CD4-positive, alpha-beta T cell treated with Interleukin-4 for 1 hour (primary cell): ENCODE data around the gene TLE5.
"Not testable (repeated sequence)": the region's sequence is repeated elsewhere in the genome, so short reads cannot be mapped to it uniquely, and the experiment has no call there.

ENCODE experiments used
- DNase-seq, 2 donors: peaks; one replicate each; pipeline ENCODE4 v3.0.0-alpha.2; 2020 to 2022

The TLE5 gene

DNA sequence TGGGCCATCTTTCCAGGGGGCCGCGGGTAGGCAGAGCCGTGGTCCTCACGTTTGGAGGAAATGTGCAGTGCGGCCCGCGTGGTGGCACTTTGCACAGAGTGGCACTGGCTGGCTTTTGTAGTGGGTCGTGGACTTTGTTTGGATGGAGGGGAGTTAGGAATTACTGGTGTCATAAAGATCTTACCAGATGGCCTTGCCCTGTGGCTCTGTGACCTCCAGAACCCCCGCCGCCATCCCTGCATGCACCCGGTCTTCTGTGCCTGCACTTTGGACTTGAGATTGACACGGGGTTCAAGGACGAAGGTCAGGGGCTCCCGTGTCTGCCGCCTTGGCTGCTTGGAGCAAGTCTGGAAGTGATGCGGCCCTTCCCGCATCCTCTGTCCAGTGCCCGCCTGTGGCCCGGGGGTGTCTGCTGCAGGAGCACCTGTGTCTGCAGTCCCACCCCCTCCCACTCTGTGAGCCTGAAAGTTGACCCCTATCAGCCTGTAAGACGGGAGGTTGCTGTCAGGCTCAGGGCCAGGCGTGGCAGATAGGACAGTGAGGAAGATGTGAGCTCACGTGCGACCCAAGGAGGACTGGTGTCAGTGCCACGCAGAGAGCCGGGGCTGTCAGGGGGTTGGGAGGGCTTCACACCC, 34.1 kb upstream of the TLE5 start:
- DNase-seq = no peak

DNA sequence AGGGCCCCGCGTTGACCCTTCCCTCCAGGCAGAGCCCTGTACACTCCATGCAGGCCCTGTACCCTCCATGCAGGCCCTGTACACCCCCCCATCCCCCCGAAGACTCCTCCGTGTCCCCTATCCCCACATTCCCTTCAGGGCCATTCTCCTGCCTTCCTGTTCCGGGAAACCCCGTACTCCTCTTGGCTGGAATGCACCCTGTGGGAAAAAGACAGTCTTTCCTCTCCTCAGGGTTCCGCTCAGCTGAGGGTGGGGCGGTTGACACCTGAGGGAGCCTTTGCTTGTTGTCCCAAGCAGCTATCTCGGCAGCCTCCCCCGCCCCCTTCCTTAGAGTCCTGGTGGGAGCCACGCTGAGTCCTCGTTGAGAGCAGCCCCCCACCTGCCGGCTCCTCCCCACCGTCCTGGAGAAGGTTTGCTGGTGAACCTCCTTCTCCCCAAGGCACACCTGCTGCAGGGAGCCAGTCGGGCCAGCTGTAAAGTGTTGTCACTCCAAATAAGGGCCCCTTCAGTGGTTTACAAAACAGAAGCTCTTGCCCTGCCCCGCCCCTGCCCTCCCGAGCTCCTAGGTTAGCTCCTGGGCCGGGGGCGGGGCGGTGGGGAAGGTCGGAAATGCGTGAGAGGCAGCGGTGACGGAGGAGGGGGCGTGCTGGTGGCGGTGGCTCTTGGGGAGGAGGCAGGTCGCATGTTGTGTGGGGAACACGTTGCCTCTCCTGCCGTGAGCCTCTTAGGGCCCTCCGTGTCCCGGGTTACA, 33.3 kb upstream of the TLE5 start:
- DNase-seq = peak; percentile 66 to 80

DNA sequence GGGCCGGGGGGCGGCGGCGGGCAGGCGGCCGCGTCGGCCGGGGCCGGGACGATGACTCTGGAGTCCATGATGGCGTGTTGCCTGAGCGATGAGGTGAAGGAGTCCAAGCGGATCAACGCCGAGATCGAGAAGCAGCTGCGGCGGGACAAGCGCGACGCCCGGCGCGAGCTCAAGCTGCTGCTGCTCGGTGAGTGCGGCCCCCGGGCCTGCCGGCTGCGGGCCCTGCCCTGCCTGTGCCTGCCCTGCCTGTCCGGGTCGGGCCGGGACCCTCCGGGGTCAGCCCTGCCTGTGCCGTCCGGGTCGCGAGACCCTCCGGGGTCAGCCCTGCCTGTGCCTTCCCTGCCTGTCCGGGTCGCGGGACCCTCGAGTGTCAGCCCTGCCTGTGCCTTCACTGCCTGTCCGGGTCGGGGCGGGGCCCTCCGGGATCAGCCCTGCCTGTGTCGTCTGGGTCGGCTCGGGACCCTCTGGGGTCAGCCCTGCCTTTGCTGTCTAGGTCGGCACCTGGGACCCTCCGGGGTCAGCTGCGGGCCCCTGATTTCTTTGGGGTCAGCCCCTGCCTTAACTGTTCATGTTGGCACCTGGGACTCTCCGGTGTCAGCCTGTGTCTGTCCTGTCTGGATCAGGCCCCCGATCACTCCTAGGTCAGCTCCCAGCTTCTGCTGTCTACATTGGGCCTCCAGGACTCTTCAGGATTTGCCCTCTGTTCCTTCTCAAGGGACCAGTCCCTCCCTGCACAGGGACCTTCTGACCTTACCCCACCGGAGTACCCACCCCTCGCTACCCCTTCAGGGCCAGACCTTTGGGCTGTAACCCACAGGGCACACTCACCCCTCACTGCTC, 32.5 kb upstream of the TLE5 start:
- DNase-seq = peak; percentile 25 to 34

DNA sequence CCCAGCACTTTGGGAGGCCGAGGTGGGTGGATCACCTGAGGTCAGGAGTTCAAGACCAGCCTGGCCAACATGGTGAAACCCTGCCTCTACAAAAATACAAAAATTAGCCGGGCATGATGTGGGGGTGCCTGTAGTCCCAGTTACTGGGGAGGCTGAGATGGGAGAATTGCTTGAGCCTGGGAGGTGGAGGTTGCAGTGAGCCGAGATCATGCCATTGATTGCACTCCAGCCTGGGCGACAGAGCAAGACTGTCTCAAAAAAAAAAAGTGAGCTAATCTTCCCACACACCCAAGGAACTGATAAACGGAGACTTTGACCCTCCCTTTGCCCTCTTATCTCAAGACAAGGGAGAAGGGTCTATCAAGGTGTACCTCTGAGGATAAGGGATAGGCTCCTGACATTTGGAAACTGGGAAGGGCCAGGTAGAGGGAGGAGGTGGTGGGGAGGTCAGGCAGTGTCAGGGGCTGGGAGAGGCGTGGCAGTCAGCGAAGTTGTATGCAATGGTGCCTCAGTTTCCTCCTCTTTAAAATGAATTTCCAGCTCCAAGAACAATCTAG, 27.1 kb upstream of the TLE5 start:
- DNase-seq = not testable (repeated sequence)

DNA sequence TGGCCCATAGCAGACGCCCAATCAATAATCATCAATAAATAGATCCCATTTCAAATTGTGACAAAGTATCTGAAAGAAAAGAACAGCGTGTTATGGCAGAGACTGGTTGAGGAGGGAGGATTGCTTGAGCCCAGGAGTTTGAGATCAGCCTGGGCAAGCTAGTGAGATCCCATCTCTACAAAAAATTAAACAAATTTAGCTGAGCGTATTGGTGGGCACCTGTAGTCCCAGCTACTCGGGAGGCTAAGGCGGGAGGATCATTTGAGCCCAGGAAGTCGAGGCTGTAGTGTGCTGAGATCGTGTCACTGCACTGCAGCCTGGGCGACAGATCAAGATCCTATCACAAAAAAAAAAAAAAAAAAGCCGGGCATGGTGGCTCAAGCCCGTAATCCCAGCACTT, 25.5 kb upstream of the TLE5 start:
- DNase-seq = no peak

DNA sequence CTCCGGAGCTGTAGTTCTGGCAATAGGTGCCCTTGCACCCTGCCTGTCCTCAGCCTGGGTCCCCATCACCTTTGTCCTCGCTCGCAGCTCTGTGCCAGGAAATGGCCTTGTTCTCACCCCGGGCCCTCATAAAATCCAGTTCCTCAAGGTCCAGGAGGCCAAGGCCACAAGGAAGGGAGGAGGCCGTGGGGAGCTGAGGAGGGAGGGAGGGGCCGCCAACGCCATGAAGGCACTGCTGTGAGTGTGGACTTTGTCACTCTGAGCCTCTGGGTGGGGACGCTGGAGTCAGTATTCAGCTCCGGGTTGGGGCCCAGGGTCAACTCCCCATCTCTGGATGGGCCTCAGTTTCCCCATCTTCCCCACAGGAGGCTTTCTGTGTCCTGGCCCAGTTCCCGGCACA, 22.6 kb upstream of the TLE5 start:
- DNase-seq = no peak

DNA sequence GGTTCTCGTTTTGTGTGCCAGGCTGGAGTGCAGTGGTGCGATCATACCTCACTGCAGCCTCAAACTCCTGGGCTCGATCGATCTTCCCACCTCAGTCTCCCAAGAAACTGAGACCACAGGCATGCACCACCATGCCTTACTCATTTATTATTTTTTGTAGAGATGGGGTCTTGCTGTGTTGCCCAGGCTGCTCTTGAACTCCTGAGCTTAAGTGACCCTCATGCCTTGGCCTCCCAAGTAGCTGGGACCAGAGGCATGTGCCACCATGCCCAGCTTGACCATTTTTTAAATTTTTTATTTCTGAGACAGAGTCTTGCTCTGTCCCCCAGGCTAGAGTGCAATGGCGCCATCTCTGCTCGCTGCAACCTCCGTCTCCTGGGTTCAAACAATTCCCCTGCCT, 21.7 kb upstream of the TLE5 start:
- DNase-seq = no peak

DNA sequence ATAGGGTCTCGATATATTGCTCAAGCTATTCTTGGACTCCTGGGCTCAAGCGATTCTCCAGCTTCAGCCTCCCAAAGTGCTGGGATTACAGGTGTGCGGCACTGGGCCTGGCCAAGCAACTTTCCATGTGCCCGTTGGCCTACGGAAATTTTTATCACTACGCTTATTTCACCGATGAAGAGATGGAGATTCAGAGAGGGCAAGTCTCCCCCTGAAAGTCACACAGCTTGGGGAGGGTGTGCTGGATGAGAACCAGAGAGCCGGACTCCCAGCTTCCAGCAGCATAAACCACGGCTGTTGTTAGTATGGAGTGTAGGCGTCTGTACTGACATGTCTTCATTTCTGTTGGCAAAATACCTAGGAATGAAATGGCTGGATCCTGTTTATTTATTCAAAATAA, 20.0 kb upstream of the TLE5 start:
- DNase-seq = no peak

DNA sequence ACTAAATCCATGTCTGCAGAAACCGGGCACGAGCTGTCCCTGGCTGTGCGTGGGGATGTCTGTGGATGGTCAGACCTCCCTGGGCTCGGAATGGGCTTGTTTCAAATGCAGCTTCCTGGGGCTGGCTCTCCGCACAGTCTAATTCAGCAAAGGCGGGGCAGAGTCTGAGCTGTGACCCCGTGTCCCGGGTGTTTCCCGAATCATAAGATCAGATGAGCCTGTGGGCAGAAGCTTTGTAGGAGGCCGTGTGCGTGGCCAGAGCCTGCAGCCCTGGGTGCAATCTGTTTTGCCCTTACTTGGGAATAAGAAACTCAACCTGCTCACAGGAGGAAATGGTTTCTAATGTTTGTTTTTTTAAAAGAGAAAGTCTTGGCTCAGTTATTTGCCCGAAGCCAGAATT, 18.0 kb upstream of the TLE5 start:
- no peak for DNase-seq

DNA sequence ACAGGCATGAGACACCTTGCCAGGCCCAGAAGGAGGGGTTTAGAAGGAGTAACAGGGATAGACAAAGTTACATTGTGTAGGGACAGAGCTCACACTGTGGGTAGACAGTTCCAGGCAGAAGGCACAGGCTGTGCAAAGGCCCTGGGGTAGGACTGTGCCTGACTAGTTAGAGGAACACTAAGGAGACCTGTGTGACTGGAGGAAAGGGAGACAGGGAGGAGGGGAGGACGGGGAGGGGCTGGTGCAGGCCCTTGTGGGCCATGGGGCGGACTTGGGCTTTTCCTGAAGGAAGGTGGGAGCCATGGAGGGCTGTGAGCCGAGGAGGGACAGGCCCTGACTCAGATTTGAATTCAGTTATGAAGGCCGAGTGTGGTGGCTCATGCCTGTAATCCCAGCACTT, 17.3 kb upstream of the TLE5 start:
- no peak for DNase-seq

DNA sequence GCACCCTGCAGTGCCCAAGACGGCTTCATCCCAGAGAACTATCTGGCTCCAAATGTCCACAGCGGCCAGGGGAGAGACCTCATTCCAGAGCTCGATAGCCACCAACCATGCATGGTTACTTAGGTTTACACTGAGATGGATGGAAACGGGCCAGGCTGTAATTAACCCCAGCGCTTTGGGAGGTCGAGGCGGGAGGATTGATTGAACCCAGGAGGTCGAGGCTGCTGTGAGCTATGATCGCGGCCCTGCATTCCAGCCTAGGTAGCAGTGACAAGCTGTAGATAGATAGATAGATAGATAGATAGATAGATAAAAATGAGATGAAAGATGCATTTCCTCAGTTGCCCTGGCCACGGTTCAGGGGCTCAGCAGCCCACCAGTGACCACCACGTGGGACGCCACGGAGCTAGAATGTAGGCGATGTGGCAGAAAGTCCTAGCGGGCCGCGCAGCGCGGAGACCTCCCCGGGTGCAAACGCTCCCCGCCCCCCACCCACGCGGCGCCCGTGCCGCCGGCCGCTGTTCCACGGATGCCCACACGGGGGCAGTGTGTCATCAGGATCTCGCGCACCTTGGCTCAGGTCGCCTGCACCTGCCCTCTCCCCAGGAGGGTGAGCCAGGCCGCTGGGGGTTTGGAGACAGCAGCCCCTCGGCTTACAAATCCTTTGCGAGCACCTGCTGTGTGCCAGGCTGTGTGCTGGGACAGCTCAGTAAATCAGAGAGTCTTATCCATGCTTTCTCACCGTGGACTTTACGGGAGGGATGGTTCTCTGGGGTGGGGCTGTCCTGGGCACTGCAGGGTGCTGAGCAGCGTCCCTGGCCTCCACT, 13.5 kb upstream of the TLE5 start:
- DNase-seq = peak; percentile 74 to 76

DNA sequence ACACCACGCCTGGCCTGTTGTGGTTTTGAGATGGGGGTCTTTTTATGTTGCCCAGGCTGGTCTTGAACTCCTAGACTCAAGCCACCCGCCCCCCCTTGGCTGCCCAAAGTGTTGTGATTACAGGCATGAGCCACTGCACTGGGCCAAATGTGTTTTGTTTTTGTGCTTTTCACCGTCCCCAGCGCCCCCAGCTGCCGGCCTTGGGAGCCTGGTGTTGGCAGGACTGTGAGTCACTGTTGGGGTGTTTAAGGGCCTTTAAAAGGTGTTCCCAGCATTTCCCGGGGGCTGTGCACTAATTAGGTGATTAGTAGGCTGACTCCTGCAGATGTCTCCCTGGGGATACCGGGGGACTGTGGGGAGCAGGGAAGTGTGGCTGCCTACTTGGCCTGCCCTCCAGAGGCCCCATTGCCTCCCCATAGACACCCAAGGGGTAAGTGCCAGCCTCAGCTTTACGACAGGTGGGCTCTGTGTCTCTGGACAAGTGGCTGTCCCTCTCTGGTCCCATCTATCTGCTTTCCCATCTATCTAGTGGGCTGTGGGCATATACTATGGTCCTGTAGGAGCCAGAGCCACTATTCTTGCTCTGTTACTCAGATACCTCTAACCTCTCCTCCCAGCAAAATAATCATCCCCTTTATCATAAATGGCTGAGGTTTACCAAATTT, 11.8 kb upstream of the TLE5 start:
- no peak for DNase-seq

DNA sequence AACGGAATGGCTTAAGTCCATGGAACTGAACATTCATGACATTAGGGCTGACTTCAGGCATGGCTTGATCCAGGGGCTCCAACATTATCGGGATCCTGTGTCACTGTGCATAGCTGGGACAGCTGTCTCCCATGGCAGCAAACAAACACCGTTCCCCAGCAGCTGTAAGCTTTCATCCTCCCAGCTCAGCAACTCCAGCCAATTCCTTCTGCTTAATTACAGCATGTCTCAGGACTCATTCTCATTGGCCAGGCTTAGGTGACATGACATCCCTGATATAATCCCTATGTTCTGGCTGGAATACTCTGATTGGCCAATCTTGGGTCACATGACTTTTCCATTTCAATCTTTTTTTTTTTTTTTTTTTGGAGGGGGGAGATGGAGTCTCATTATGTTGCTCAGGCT, 10.9 kb upstream of the TLE5 start:
- no peak for DNase-seq

DNA sequence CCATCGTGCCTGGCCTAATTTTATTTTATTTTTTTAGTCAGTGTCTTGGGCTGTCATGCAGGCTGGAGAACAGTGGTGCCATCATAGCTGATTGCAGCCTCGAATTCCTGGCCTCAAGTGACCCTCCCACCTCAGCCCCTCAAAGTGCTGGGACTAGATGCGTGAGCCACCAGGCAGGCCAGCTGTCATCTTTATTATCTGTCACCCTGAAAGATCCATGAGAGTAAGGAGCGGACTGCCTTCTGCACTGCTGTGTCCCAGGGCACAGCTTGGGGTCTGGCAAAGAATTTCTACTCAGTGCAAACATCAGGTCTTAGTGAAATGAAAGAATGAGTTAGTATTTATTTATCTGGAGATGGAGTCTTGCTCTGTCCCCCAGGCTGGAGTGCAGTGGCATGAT, 9.5 kb upstream of the TLE5 start:
- DNase-seq = no peak

DNA sequence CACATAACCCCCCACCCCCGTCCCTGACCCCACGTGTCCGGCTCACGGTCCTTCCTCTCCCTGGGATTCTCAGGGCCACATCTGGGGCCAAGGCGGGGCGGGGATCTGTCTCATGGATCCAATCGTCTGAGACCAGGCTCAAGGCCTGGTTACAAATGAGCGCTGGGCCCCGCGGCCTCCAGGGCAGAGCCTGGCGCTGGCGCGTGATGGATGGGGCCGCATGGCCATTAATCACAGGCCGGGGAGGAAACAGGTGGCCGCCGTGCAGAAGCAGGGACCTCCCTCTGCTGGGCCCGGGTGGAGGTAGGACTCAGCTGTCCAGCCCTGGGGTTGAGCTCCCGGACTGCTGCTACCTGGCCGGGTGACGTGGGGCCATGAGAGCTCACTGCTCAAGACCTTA, 5.8 kb upstream of the TLE5 start:
- no peak for DNase-seq

DNA sequence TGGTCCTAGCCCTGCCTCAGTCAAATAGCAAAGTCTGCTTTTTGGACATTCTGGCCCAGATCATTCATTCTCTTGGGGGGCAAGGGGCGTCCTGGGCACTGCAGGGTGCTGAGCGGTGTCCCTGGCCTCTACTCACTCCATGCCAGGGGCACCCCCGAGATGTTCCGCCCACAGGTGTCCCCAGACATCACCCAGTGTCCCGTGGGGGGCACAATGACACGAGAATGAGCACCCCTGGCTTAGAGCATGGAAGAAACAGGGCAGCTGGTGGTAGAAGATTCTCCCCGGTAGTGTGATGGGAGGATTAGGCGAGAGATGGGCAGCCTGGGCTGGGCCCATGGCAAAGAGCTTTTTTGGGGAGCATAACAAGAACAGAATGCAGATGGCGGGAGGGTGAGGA, 5.3 kb upstream of the TLE5 start:
- no peak for DNase-seq

DNA sequence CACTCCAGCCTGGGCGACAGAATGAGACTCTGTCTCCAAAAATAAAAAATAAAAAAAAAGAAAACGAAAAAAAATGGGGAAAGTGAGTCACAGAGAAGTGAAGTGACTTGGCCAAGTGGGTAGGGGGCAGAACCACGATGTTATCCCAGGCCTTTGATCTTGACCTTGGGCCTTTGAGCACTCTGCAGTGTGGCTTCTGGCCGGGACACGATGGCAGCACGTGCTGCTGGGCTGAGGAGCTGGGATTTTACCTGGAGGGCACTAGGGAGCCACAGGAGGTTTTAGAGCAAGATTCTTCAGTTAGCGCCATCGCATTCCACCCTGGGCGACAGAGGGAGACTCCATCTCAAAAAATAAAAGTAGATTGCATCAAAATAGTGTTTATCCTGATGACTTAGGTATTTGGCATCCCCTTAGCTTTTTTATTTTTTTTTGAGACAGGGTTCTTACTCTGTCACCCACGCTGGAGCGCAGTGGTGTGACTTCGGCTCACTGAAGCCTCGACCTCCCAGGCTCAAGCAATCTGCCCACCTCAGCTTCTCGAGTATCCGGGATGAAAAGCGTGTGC, 4.3 kb upstream of the TLE5 start:
- no peak for DNase-seq

DNA sequence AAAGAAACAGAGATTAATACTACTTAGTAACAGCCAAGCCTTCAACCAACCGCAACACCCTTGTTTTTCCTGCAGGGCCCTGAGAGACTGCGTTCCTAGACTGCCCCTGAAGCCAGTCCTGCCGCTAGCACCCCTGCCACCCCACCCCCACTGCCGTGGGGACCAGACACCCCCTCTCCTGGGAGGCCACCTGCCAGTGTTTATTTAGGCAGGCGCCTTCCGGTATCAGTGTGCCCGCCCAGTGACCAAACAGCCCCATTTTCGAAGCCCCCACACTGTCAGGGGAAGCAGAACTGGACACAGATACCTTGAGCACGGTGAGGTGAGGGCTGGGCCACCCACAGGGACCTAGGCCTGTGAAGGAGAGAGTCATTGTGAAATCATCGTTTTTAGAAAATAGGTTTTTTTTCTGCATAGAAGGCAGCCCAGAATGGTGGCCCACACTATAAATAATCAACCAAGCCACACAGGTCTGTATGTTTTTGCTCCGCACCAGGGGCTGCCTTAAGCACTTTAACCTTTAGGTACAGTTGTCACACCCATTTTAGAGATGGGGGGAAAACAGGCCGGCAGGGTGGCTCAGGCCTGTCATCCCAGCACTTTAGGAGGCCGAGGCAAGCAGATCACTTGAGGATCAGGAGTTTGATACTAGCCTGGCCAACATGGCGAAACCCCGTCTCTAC, 3.5 kb upstream of the TLE5 start:
- DNase-seq = peak in 1 of 2 donors; percentile 65

DNA sequence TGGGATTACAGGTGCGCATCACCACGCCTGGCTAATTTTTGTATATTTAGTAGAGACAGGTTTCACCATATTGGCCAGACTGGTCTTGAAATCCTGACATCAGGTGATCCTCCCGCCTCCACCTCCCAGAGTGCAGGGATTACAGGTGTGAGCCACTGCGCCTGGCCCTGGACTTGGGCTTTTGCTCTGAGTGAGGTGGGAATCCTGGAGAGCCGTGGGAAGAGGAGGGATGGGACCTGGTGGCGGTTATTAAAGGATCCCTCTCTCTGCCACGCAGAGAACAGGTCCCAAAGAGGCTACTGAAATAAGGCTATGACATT, 1.7 kb upstream of the TLE5 start:
- no peak for DNase-seq

DNA sequence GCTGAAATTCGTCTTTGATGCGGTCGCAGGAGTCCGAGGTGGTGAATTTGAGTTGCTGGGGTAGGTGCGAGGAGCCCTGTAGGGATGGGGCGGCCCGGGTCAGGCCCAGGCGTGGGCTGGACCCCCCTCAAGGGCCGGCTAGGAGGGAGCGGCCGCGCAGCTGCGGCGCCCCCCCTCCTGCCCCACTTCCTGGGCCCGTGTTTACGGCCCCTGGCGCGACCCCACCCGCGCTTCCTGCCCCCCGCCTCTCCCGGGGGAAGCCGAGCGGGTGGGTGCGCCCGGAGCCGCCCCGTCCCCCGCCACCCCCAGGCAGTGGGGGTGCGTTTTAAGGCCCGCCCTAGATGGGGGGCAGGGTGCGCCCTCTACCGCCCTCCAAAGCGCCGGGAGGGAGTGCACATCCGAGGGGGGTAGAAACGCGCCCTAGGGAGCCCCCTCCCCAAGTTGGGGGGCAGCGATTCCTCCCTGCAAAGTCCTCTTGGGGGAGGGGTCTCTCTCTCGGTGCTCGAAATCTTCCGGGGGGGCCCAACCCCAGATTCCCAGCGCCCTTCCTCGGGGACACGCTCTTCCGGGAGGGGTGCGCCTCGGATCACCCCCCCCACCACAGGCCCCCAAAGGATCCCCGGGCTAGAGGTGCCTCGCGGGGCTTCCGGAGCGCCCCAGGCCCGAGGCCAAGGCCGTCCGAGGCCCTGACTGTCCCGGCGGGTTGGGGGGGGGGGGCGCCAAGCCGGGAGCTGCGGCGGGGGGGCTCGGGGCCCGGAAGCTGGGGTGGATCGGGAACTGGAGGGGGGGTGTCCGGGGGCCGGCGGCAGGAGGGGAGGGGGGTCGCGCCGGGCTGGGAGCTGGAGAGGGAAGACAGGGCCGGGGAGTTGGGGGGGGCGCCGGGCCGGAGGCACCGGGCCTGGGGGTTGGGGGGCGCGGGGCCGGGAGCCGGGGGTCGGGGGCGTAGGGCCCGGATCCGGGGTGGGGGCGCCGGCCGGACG, 823 bp downstream of the TLE5 start:
- peak; percentile 80 to 84 for DNase-seq
